Measurements from ENCODE around the gene CPLX3.

- TF ChIP-seq, protein P1, sequence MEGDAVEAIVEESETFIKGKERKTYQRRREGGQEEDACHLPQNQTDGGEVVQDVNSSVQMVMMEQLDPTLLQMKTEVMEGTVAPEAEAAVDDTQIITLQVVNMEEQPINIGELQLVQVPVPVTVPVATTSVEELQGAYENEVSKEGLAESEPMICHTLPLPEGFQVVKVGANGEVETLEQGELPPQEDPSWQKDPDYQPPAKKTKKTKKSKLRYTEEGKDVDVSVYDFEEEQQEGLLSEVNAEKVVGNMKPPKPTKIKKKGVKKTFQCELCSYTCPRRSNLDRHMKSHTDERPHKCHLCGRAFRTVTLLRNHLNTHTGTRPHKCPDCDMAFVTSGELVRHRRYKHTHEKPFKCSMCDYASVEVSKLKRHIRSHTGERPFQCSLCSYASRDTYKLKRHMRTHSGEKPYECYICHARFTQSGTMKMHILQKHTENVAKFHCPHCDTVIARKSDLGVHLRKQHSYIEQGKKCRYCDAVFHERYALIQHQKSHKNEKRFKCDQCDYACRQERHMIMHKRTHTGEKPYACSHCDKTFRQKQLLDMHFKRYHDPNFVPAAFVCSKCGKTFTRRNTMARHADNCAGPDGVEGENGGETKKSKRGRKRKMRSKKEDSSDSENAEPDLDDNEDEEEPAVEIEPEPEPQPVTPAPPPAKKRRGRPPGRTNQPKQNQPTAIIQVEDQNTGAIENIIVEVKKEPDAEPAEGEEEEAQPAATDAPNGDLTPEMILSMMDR (IDR thresholded peaks at IDR 0.05; ENCODE audit: poor library complexity, severe bottlenecking): no peak
- TF ChIP-seq EP300 (conservative IDR thresholded peaks at IDR 0.05; ENCODE audit: poor library complexity, severe bottlenecking): no peak
- no peak for TF ChIP-seq POLR2AphosphoS5 (IDR thresholded peaks at IDR 0.05)
- TF ChIP-seq MXI1 (conservative IDR thresholded peaks at IDR 0.05; ENCODE audit: poor library complexity, severe bottlenecking): no peak
- no peak for TF ChIP-seq TAF1 (IDR thresholded peaks at IDR 0.05; ENCODE audit: low read depth)
- no peak for TF ChIP-seq EZH2 (IDR thresholded peaks at IDR 0.05; ENCODE audit: borderline replicate concordance, insufficient read depth, low read length, poor library complexity, severe bottlenecking)
These were observed 30.3 kb upstream of the CPLX3 start for GRCh38 chr15:74795966-74796625.
